Left renal pelvis (tissue), 4 donors: ENCODE measurements around the gene KRT6B. TPM values are rescaled to one million over a fixed set of nuclear protein-coding genes. Genes with fewer than 3 reads are reported as not detected.
"Not testable (repeated sequence)": the region's sequence is repeated elsewhere in the genome, so short reads cannot be mapped to it uniquely, and the experiment has no call there.

Experiments used
- DNase-seq, 4 donors: peaks; one replicate each; pipeline ENCODE4 v3.0.0-alpha.2; 2013; ENCODE audit warnings: low read depth in 4 of 4, low spot score in 3 of 4
- polyA plus RNA-seq, 4 donors: library from polyadenylated mRNA; unstranded; fragments of 120-200 nt; gene quantifications; one replicate each; pipeline ENCODE4 v1.2.1, GENCODE V29; 2013; ENCODE audit not compliant: insufficient read length in 4 of 4

KRT6B gene
- polyA plus RNA-seq, 4 donors, result 0.22 TPM; not detected in 3

- DNase-seq, result no peak
Observed at GRCh38 chr12:52473768-52474167, 21.8 kb upstream of the KRT6B start, which contains the start of gene KRT6C. Gene KRT6C (minus strand): TSS chr12:52473805. CDS start chr12:52473737, 68 bp downstream.

- DNase-seq, result no peak
Observed at GRCh38 chr12:52469853-52470252, 17.9 kb upstream of the KRT6B start.

DNA sequence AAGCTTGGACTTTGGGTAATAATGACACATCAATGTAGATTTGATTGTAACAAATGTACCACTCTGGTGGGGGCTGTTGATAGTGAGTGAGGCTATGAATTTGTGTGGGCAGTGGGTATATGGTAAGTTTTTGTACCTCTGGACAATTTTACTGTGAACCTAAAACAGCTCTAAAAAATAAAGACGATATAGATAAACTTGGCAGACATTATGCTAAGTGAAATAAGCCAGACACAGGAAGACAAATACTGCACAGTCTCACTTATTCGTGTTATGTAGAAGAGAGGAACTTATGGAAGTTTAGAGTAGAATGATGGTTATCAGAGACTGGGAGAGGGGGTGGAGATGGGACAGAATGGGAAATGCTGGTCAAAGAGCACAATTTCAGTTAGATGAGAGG is 13.0 kb upstream of the KRT6B start:
- DNase-seq, result no peak

DNA sequence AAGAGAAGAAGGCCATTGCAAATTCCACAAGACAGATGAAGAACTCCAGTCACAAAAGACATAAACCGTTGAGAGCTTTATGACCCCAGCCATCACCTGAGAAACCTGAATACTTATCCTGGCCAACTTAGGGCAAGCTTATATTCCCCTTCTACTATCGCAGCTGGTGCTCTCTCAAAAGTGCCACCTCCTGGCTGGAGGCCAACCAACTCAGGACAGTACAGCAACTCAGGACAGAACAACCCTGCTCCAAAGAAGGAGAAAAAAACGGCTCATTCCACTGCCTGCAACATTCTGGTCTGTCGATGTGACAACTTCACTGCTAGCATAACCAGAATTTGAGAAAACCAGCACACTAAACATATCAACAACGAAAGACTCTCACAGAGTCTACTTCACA is 9.7 kb upstream of the KRT6B start:
- DNase-seq, result no peak

DNA sequence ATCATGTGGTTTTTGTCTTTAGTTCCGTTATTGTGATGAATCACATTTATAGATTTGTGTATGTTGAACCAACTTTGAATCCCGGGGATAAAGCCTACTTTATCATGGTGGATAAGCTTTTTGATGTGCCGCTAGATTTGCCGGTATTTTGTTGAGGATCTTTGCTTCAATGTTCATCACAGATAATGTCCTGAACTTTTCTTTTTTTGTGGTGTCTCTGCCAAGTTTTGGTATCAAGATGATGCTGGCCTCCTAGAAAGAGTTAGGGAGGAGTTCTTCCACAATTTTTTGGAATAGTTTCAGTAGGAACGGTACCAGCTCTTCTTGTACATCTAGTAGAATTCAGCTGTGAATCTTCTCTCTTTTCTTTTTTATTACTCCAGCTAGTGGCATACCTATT is 6.9 kb upstream of the KRT6B start:
- no peak for DNase-seq

GRCh38 chr12:52455821-52456220 is 3.9 kb upstream of the KRT6B start:
- no peak for DNase-seq

GRCh38 chr12:52454411-52455201 is 2.7 kb upstream of the KRT6B start:
- no peak for DNase-seq

- no peak for DNase-seq
Observed at GRCh38 chr12:52448228-52448627, 3.7 kb downstream of the KRT6B start.

DNA sequence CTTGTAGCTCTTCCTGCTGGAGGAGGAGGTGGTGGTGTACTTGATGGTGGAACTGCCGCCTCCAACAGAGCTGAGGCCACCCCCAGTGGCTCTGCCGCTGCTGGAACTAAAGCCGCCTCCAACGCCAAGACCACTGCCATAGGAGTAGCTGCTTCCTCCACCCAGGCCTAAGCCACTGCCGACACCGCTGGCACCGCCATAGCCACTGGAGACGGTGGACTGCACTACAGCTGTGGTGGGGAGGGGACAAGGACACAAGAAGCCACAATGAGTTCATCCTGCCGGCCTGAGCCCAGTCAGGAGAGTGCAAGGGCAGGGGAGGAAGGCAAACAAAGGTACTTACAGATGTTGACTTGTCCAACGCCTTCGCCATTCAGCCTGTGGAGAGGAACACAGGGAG is 4.8 kb downstream of the KRT6B start:
- DNase-seq, result not testable (repeated sequence)

GRCh38 chr12:52446367-52447045 is 5.4 kb downstream of the KRT6B start:
- no peak for DNase-seq

GRCh38 chr12:52445876-52446275 is 6.1 kb downstream of the KRT6B start:
- DNase-seq, result no peak

- DNase-seq, result no peak
Observed at GRCh38 chr12:52444647-52445595, 7.0 kb downstream of the KRT6B start.

DNA sequence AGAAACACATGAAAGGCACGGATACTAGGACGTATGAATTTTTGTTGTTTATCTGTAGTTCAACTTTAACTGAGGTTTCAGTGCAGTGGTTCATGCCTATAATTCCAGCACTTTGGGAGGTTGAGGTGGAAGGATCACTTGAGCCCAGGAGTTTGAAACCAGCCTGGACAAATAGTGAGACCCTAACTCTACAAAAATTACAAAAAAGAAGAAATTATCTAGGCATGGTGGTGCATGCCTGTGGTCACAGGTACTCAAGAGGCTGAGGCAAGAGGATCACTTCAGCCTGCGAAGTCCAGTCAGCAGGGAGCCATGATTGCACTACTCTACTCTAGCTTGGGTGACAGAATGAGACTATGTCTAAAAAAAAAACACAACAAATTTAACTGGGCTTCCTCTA is 8.0 kb downstream of the KRT6B start:
- DNase-seq, result no peak

DNA sequence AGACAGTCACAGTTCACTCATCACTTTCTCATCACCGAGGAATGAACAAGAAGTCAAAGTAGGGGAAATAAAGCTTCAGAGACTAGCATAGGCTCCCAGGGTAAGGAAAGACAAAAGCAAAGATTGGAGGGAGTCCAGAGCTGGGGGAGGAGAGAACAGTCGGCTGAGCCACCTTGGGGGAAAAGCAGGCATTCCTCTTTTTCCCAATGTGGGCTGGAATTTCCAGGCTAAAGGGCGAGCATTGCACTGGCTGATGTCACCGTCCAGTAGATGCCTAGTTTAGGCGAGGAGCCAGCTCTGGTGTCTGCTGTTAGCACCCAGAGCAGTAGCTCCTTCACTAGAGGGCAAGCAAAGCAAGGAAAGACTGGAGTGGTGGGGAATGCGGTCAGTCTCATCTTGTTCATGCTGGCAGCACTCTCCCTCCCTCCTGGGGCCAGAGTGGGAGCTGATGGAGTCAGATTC is 9.3 kb downstream of the KRT6B start:
- no peak for DNase-seq

- no peak for DNase-seq
Observed at GRCh38 chr12:52441320-52441911, 10.5 kb downstream of the KRT6B start.

- no peak for DNase-seq
Observed at GRCh38 chr12:52440821-52441319, 11.1 kb downstream of the KRT6B start.

DNA sequence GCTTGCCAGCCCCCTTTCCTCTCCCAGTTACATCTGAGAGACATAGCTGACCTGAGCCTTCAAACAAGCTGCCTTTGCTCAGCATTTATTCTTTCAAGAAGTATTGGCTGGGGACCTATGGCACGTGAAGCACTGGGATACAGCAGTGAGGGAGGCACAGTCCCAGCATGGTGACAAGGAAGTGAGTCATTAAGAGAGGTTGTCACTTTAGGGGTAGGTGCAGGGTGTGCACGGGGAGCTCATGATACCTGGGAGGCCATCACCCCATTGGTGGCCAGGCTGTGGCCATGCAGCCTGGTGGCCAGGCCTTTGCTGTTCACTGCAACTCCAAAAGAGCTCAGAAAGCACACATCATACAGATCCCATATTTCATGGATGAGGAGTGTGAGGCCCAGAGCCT is 12.1 kb downstream of the KRT6B start:
- no peak for DNase-seq

DNA sequence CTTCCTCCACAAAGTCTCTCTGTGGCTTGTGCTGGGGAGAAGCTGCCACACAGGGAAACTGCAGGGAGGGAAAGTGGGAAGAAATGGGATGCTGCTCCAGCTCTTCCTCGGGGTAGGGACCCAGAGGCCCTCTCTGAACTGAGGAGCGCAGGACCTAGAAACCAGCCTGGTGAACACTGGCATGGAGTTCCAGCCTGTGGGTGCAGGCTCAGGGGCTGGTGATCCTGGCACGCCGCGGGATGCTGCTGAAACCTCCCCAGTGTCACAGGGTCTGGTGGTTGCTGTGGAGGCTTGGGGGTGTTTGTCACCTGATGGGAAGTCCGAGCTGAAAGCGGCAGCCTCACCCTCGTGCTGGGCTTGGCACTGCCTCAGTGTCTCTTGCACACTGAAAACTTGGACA is 12.5 kb downstream of the KRT6B start:
- DNase-seq, result no peak

- no peak for DNase-seq
Observed at GRCh38 chr12:52438305-52439301, 13.3 kb downstream of the KRT6B start.
